SIG-M5 treated with dmso at 0.1 percent for 504 hours (cell line): ENCODE measurements around the gene MATN1.

Experiments used
- DNase-seq: peaks from one replicate; lab custom pipeline; 2025; ENCODE audit not compliant: unreplicated experiment; lab: John Stamatoyannopoulos, UW

Gene MATN1

DNA sequence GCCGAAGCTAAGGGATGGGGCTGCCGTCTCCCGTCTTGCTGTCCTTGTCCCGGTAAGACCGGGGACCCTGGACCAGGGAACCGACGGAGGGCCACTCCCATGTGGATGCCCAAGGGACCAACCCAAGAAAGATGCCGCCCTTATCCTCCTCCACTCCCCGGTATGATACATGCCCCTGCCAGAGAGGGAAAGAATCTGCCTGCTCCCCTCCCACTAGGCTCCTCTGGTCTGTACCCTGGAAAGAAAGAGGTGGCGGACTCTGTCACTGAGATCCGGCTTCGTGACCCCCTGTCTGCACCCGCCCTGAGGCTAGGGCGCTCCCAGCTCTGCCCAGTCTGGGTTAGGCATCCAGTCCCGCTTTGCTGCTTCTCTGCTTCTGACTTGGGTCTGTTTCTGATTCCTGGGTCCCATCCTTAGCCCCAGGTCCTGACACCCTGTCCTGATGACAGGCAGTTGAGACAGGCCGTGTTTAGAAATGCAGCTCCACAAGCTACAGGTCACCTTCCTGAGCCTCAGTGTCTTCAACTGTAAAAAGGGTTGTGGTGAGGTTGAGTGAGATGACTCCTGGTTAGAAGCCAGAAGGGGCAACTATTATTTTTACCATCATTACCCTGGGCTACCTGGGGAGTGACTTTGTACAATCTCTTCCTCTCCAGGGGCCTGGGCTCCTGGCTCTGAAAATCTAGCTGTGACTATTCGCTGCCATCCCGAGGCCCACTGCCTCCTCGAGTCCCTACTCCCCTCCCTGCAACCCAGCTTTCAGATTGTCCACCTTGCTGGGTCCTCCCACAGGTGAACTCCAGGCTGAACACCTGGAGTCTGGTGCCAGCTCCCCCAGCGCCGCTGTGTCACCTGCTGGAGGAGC is 3.7 kb downstream of the MATN1 start:
- no peak for DNase-seq

DNA sequence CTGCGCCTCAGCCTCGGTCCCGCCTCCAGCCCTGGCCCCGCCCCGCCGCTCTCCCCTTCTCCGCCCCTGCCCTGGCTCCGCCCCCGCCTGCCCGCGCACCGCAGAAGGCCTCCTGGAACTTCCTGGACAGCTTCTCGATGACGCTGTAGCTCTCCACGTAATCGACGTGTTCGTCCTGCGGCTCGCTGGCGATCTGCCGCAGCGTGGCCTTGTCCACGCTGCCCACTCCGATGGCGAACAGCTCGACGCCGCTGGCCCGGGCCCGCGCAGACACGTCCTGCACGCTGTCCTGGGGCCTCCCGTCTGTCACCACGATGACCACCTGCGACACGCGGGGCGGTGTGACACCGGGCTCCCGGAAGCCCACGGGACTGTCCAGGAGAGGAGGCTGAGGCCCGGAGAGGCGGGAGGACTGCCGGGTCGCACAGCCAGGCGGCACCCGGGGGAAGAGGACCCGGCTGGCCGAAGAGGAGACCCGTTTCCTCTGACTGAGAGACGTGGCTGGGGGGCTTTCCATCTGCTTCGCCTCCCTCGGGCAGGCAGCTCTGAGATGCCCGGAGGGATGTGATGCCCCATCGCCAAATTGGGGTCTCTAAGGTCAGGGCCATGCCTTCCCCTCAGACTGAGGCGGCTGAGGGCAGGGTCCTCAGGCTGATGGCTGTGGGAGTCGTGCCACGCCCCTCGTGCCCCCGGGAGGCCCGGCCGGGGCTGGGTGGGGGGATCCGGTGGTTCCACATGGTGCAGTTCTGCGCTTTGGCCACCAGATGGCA is 4.6 kb downstream of the MATN1 start:
- DNase-seq = peak; percentile 96

DNA sequence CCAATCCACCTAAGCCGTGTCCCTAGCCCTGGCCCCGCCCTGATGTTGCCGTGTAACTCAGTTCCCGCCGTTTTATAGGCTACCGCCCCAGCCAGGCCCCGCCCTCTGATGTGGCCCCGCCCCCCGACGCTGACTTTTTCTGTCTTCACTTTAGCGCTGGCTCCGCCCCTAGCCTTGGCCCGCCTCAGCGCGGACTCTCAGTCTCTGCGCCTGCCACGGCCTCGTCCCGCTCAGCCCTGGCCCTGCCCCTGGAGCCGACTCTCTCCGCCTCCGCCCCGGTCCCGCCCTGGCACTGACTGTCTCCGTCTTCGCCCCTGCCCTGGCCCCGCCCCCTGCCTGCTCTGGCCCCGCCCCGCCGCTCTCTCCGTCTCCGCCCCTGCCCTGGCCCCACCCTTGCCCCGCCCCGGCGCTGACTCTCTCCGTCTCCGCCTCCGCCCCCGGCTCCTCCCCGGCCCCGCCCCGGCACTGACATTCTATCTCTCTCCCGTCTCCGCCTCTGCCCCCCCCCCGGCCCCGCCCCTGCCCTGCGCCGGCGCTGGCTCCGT is 5.2 kb downstream of the MATN1 start:
- peak; percentile 96 for DNase-seq

DNA sequence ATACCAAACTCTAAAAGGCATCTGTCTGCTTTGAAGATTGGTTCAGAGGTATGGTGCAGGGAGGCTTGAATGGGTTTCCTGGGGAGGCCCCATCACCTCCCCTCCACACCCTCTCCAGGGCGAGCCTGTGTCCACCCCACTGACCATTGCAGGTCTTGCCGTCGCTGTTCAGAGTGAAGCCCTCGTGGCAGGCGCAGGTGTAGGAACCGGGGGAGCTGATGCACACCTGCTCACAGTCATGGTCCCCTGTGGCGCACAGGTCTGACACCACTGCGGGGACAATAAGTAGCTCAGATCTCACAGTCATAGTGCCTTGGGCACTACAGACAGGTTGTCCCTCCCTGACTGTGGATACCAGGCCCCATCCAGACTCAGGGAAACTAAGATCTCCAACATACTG is 6.7 kb downstream of the MATN1 start:
- no peak for DNase-seq

DNA sequence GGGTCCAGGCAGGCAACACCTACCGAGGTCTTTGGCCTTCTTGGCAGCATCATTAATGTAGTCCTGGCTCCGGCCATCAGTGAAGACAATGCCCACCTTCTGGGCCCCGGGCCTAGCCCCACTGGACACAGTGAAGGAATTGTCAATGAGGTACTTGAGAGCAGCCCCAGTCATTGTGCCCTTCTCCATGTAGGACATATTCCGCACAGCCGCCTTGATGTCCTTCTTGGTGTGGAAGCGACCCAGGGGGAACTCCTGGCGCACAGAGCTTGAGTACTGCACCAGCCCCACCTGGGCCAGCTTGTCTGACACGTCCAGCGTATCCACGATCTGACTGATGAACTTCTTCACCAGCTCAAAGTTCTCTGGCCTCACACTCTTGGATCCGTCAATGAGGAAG is 7.5 kb downstream of the MATN1 start:
- DNase-seq = no peak

DNA sequence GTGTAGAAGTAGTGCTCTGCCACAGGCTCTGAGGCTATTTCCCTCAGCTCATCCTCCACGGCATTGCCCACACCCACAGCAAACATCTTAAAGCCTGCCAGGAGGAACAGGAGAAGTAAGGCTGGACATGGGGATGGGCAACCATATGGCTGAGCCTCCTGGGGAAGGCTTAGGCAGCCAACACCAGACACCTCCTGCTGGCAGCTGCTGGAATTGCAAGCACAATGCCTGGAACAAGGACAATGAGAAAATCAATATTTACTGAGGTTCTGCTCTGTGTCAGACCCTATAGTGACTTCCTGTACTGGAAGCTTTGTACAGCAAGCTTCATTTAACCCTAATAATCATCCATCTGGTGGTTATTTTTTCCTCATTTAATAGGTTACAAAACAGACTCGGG is 8.2 kb downstream of the MATN1 start:
- DNase-seq = no peak

DNA sequence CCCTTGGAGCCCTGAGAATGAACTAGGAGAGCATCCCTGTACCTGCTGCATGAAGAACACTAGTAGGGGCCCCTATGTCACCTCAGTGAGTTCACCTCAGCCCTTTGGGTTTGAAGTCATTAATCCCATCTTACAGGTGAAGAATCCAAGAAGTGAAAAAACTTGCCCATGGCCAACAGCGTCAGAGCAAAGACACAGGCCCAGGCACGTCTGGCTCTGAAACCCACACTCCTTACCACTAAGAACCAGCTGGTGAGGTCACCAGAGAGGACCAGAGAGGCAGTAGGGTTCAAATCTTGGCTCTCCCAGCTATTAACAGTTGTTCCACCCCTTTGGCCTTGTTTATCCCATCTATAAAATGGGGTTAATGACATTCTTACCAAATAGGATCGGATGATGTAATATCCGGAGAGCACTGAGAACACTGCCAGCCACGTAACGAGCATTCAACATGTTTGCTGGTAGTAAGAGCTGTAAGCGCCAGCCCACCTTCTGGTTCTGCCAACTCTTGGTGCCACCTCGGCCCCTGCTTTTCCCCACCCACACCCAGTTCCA is 8.8 kb downstream of the MATN1 start:
- DNase-seq = no peak

DNA sequence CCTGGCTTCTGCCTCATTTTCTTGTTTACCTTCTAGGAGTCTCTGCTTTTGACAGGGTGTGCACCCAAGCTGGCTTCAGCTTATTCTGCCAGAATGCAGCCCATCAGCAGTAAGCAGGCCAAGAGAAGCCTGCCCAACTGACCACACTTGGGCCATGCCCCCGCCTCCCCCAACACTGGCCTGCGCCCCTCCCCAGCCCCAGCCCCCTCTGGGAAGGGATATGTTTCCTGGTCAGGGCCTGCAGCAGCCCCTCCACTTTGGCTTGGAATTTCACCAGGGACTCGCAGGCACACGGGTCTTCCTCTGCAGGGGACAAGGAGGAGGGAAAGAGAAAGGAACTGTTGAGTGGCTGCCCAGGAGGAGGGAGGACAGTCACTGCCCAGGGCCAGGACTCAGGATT is 9.4 kb downstream of the MATN1 start:
- no peak for DNase-seq

DNA sequence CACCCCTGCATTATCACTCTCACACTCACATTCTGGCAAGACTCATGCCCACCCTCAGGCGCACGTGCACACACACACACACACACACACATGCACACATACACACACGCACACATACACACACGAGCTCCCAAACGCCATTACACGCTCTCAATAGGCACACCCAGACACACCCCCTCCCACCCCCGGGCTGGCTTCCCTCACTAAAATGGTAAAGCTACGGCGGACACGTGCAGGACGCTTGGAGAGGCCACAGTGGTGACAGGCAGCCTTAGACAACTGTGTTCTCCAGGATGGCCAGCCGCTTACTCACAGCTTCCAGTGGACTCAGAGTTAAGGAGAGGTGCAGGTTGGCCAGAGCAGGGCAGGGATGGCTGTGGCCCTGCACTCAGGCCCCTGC is 10.1 kb downstream of the MATN1 start:
- DNase-seq = no peak

DNA sequence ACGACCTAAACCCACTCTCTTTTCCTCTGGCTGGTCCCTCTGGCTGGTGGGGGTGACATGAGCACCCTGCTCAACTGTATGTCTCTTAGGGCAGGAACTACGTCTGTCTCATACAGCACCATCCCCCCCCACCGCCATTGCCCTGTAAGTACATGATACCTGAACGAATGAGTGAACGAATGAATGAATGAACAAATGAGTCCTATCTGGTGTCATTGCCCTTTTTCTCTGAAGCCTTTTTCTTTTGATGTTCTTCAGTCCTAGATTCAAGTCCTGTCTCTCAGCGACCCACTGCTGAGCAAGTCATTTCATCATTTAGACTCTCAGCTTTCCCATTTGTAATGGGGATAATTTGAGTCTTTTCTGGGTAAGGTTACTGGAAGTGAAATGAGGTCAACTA is 10.8 kb downstream of the MATN1 start:
- no peak for DNase-seq

DNA sequence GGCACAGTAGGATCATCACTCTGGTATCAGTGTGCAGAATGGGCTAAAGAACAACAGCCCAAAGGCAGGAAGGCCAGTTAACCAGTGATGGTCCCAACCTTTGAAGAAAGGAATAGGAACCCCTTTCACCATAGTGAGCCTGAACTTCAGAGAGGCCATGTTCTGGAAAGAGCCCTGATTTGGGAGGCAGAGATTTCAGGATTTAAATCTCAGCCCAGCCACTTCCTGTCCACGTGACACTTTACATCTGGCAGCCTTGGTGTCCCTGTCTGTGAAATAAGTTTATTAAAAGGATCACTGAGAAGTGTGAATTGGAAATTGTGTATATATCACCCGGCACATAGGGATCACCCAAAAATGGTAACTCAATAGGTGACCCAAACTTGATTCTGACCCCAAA is 13.0 kb downstream of the MATN1 start:
- DNase-seq = no peak

DNA sequence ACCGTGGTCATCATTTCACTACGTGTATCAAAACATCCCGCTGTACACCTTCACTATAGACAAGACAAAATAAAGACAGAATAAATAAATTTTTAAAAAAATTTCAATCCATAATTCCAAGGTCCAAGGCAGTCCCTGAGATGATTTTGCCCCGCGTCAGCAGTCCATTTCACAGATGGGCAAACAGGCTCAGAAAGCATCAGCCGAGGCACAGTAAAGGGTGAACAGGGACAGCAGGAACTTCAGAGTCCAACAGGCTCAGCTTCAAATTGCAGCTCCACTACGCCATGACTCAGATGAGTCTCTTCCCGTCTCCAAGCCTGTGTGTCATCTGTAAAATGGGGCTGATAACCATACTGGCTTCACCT is 15.0 kb downstream of the MATN1 start:
- no peak for DNase-seq

DNA sequence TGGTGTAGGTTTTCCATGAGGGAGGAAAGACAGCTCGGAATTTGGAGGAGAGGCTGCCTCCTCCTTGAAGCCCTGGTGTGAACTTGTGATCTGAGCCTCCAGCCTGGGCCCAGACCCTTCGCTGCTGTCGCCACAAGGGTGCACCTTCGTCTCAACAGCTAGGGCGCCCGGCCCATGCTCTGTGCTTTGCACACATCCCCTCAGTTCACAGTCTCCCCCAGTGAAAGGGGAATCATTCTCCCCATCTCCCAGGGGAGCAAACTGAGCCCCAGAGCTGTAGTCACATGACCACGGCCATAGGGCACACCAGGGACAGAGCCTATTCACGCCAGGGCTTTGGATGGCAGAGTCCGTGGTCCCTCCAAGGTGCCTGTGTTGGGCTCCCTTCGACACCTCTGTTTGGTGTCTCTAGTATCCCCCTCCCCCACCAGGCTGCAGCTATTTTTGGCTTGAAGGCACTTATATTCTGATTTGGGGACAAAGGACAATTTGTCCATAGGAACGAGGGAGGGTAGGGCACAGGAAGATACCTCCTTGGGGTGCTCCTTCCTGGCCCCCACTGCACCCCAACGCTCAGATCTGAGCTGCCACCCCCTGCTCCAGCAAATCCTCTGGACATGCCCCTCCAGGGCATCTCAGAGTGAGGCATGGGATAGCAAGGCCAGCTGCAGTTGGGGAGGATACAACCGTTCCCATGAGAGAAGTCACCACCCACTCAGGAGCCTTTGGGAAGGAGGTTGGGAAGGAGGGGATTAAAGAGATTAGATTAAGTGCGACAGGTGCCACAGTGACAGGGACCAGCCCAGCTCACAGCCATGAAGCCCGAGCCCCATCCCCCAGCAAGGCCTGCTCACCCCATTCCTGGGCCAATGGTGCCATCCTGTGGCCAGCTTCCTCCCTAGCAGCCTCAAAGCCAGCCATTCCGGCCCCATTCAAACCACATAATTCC is 15.7 kb downstream of the MATN1 start:
- DNase-seq = peak; percentile 12

DNA sequence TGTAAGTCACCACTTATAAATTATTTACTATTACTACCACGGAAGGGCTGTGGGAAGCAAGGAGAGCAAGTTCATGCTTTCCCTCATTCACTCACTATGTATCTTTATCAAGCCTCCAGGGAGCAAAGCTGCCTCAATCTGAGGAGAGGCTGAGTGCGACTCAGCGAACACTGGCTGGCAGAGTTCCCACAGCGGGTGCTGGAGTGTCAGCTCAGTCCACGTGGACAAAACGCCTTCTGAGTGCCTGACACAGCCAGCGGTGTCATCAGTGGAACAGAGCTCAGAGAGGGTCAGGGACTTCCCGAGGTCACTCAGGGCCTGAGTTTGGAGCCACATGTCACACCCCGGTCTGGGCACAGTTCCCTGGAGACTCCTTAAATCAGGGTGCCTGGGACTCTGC is 16.9 kb downstream of the MATN1 start:
- DNase-seq = no peak

DNA sequence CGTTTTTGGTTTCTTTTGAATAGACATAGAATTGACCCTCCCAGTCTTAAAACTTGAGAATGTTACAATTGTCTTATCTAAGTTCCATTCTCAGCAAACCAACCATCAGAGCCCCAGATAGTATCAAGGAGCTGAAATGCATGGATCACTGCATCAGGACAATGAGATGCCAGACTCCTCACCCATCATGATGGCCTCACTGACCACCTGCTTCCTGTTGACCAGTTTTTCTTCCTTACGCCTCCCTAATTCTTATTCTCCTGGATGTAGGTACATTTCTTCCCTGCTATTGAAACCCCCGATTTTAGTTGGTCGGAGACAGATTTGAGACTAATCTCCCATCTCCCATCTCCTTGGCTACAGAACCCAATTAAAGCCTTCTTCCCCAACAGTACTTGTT is 17.7 kb downstream of the MATN1 start:
- no peak for DNase-seq

DNA sequence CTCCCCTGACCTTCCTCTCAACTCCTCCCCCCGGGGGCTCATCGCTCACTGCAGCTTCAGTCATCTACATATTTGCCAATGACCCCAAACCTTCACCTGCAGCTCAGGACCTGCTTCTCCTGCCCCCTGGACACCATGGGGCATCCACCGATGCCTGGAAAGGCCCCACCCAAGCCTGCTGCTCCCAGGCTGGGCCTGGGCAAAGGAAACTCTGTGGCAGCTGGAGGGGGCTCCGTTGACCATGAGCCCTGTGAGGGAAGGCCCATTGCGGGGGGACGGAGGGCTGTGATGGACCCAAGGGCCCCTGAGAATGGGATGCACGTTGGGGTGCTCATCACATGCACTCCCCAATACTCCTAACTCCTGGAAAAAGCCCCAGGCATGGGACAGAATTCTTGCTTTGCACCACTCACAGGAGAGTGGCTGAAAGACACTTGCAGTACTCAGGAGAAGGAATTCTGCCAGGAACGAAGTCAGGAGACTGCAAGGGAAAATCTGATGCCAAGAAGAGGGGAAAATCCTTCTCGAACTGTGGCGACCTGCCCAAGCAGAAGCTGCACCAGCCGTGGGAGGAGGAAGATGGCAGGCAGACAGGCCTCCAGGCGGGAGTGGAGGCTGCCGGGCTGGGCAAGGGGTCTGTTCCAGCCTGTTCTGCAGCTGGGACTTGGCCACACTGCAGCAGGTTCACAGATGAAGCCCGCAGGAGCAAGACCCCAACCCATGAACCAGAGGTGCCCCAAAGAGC is 18.4 kb downstream of the MATN1 start:
- no peak for DNase-seq

DNA sequence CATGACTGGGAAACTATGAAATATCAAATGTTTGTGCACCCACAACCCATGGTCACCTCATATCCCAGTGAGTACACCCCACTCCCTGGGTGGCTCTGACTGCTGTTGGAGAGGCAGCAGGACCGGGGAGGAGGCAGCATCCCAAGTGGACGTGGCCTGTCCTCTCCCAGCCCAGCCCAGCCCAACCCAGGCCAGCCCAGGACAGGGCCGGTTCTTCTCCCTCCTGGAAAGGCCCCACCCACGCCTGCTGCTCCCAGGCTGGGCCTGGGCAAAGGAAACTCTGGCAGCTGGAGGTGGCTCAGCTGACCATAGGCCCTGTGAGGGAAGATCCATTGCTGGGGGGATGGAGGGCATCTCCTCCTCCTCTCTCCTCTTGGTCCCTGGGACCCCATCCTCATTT is 19.1 kb downstream of the MATN1 start:
- no peak for DNase-seq

DNA sequence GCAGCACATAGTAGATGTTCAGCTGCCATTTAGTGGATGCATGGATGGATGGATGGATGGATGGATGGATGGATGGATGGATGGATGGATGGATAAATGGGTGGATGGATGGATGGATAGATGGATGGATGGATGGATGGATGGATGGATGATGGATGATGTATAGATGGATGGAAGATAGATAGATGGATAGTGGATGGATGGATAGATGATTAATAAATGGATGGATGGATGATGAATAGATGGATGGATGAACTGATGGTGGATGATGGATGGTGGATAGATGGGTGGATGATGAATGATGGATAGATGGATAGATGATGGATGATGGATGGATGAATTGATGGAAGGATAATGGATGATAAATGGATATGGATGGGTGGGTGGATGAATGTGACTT is 20.6 kb downstream of the MATN1 start:
- DNase-seq = no peak

DNA sequence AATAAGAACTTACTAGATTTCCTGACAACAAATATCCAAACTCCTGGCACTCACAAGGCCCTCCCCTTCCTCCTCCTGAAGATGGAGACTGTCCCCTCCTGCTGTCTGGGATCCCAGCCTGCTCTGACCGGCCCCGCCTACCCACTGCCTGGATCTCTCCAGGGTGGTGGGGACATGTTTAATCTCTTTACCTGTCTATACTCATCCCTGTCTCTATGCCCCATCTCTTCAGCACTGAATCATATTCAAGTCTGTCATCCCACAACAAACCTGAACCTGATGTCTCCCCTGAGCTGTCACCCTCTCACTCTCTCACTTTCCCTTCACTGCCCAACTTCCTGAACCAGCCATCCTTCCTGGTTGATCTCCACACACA is 22.1 kb downstream of the MATN1 start:
- DNase-seq = no peak
